ENCODE measurements around the gene KCNN1. TPM values are rescaled to one million over a fixed set of nuclear protein-coding genes. Genes with fewer than 3 reads are reported as not detected.
"Not testable (repeated sequence)": the region's sequence is repeated elsewhere in the genome, so short reads cannot be mapped to it uniquely, and the experiment has no call there.

Gene KCNN1
- total RNA-seq, 1 donor from 2014 or later, result under 0.01 TPM

DNA sequence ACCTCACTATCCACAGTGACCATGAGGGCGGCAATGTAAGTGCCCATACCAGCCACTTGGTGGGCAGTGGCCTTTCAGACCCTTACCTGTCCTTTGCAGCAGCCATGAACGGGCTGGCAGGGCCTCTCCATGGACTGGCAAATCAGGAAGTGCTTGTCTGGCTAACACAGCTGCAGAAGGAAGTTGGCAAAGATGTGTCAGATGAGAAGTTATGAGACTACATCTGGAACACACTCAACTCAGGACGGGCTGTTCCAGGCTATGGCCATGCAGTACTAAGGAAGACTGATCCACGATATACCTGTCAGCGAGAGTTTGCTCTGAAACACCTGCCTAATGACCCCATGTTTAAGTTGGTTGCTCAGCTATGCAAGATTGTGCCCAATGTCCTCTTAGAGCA is 64.5 kb downstream of the KCNN1 start:
- not testable (repeated sequence) for DNase-seq

DNA sequence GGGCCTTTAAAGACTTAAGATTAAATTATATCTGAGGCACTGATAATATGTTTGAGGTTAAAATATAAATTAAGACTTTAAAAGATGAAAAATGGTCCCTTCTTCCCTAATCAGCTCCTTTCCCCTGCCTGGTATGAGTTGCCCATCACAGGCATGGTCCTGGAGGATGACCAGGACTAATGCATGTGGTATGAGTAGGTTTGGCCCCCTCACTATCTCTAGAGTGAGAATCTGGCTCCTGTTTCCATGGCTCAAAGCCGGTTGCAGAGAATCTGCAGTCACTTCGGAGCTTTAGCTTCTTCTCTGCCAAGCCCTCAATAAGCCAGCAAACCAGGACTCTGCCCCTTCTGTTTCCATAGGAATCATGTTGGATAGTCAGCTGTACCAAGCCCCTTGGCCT is 65.2 kb downstream of the KCNN1 start:
- not testable (repeated sequence) for DNase-seq

DNA sequence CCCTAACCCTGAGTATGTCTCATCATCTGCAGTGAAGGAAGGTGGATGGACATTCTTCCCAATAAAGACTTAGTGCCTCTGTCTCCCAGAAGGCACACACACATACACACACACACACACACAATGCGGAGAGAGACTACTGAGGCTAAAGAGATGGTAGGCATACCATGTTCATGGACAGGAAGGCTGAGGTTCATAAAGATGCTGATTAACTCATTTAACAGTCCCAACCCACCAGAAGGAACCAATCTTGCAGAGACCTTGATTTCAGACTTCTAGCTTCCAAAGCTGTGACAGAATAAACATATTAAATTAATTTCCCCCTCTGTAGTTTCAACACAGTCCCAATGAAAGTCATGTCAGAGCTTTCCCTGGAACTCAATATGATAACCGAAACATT is 74.1 kb downstream of the KCNN1 start:
- no peak for DNase-seq

DNA sequence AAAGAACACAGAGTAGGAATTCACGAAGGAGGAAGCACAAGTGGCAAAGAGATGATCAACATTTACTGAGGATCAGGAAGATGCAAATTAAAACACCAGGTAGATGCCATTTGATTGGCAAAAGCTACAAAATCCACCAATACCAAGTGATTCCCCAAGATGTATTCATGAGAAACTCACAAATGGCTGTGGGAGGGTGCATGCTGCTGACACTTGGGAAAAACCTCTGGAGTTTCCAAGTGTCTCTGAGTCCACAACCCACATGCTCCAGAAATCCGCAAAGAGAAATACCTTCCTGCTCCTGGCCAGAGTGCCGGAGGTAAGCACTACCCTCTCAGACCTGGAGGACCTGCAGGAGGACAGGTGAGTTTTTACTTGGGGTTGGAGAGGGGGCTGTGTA is 76.8 kb downstream of the KCNN1 start:
- no peak for DNase-seq

DNA sequence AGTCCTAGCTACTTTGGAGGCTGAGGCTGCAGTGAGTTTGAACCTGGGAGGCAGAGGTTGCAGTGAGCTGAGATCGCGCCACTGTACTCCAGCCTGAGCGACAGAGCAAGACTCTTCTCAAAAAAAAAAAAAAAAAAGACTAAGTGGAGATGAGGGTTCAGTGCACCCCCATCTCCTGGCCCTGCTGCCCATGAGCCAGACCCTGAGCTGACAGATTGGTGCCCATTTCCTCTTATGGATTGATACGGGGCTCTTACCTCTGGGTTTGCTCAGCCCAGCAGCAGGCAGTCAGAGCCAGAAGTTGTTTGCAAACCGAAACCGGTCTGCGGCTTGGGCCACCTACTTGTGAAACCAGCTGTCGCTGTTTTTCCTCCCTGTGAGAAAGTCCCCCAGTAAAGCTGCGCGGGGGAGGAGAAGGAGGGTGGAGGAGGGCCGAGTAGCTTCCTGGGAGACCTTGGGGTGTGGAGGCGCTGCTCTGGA is 78.0 kb downstream of the KCNN1 start:
- no peak for DNase-seq

DNA sequence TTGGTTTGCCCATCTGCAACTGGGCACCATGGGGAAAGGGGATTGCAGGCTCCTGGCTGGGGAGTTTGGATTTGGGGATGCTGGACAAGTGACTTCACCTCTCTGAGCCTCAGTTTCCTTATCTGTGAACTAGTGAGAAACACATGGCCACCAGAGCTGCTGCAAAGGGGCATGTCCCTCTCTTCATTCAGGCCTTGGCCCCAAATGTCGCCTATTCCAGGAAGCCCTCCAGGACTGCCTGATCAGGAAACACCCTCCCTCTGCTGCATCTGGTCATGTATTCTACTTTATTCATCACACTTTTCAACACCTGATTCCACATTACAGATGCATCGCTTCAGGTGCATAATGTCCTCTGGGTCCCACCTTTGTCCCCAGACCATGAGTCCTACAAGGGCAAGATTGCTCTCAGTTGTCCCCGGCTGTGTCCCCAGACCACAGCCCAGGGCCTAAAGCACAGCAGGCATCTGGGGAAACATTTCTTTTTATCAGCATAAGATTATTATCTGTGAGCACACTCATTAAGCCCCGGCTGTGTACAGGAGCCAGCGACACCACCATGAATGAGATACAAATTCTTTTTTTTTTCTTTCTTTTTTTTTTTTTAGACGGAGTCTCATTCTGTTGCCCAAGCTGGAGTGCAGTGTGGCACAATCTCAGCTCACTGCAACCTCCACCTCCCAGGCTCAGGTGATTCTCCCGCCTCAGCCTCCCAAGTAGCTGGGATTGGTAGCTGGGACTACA is 78.6 kb downstream of the KCNN1 start:
- no peak for DNase-seq

DNA sequence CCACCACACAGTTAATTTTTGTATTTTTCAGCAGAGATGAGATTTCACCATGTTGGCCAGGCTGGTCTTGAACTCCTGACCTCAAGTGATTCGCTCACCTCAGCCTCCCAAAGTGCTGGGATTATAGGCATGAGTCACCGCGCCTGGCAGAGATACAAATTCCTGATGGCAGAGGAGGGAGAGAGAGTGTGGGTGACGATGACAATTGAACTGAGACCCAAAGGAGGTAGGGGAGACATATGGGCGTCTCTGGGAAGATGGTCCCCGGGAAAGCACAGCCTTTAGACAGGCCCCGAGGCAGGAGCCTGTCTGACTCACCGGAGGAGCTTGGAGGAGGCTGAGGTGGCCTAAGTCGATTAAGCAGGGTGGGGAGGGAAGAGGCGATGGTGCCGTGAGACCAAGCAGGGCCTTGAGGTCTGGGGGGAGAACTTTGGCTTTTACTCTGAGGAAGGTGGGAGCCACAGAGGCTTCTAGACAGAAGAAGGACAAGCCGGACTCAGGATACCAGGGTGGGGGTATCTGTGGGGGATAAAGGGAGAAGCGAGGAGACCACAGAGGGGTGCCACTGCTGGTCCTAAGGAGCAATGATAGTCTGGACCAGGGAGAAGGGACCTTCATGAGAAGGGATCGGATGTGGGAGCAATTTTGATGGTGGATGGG is 79.3 kb downstream of the KCNN1 start:
- no peak for DNase-seq

DNA sequence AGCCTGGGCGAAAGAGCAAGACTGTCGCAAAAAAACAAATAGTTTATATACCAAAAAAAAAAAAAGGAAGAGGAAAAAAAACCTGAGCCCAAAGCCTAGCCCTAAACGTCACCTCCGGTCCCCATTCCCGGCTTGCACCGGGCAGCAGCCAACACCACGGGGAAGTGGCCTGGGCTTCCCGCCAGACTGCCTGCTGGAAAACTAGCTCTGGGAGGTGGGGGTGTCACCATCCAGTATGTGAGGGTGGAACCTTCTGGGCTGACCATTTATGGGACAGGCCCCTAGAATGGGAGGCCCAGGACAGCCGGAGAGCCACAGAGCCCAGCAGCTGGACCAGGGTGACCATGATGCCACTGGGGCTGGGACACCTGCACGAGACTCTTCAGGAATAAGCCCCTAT is 82.5 kb downstream of the KCNN1 start:
- peak; percentile 72 for DNase-seq

Other genes with a start within 250 kb of the KCNN1 start
- 47.8 and 81.4 TPM in 2 replicates for gene MAP1S, start 247.6 kb upstream of the KCNN1 start, total RNA-seq
- 0.51 and 0.56 TPM in 2 replicates for gene FCHO1, start 215.6 kb upstream of the KCNN1 start, total RNA-seq
- 0.42 TPM in 1 of 2 replicates, not detected in the other for gene B3GNT3, start 172.0 kb upstream of the KCNN1 start, total RNA-seq
- gene INSL3, start 145.6 kb upstream of the KCNN1 start, total RNA-seq, result not detected in 2 replicates
- 3.2 and 4.1 TPM in 2 replicates for gene JAK3, start 119.1 kb upstream of the KCNN1 start, total RNA-seq
- gene RPL18A, start 107.2 kb upstream of the KCNN1 start, total RNA-seq, result 793 and 1,347 TPM in 2 replicates
- gene SLC5A5, start 95.2 kb upstream of the KCNN1 start, total RNA-seq, result not detected in 2 replicates
- 24.8 and 58.4 TPM in 2 replicates for gene CCDC124, start 34.1 kb upstream of the KCNN1 start, total RNA-seq
- gene ARRDC2, start 41.1 kb downstream of the KCNN1 start, total RNA-seq, result 68.7 and 107 TPM in 2 replicates
- gene IL12RB1, start 119.8 kb downstream of the KCNN1 start, total RNA-seq, result 0.34 and 0.74 TPM in 2 replicates
- 2.2 and 3.7 TPM in 2 replicates for gene MAST3, start 130.7 kb downstream of the KCNN1 start, total RNA-seq
- gene PIK3R2, start 186.1 kb downstream of the KCNN1 start, total RNA-seq, result 4.8 and 9.7 TPM in 2 replicates
- 8.0 and 8.5 TPM in 2 replicates for gene IFI30, start 206.7 kb downstream of the KCNN1 start, total RNA-seq
- 15.3 and 19.3 TPM in 2 replicates for gene MPV17L2, start 226.1 kb downstream of the KCNN1 start, total RNA-seq
- 0.17 and 0.93 TPM in 2 replicates for gene RAB3A, start 236.9 kb downstream of the KCNN1 start, total RNA-seq

Measured in dermis blood vessel endothelial cell (primary cell).